PC-3 (cell line): ENCODE measurements around the gene RPS6KA1.

Experiments used
- EZH2phosphoT487 ChIP-seq: fragments of 300-600 bp; sonication (generic); IDR thresholded peaks from 2 replicates; pipeline ENCODE4 v1.6.1; 2018; ENCODE audit warnings: mild to moderate bottlenecking, antibody characterized with exemption, low read length, borderline replicate concordance
- TF ChIP-seq, protein P1 (sequence below): fragments of 300-600 bp; sonication (generic); conservative IDR thresholded peaks from 2 replicates; pipeline ENCODE4 v1.5.1; 2017; ENCODE audit warnings: antibody characterized with exemption, low read depth, mild to moderate bottlenecking, low read length

DNA sequence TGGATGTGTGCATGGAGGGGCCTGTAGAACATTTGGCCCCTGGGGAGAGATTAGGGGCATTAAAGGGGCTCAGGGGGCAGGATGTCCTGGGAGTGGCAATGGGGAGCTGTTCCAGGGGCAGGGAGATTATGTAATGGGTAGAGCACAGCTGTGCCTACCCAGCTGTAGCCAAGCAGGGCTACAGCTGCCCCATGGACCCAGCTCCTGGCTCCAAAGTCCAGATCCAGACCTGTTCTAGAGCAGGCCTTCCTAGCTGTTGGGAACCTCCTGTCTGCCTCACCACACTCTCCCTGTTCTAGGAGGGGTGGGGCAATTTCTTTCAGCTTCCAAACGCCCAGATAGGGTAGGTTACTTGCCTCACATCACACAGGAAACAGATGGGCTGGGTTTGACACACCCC lies 5.6 kb downstream of the RPS6KA1 start:
- TF ChIP-seq, protein P1, sequence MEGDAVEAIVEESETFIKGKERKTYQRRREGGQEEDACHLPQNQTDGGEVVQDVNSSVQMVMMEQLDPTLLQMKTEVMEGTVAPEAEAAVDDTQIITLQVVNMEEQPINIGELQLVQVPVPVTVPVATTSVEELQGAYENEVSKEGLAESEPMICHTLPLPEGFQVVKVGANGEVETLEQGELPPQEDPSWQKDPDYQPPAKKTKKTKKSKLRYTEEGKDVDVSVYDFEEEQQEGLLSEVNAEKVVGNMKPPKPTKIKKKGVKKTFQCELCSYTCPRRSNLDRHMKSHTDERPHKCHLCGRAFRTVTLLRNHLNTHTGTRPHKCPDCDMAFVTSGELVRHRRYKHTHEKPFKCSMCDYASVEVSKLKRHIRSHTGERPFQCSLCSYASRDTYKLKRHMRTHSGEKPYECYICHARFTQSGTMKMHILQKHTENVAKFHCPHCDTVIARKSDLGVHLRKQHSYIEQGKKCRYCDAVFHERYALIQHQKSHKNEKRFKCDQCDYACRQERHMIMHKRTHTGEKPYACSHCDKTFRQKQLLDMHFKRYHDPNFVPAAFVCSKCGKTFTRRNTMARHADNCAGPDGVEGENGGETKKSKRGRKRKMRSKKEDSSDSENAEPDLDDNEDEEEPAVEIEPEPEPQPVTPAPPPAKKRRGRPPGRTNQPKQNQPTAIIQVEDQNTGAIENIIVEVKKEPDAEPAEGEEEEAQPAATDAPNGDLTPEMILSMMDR = no peak
- no peak for TF ChIP-seq EZH2phosphoT487
